Esophagus squamous epithelium (tissue), 5 donors: ENCODE data around the gene AMPD2. TPM values are rescaled to one million over a fixed set of nuclear protein-coding genes. Genes with fewer than 3 reads are reported as not detected.

Experiments
- DNase-seq: peaks from one replicate; lab custom pipeline; 2025; lab: John Stamatoyannopoulos, UW
- H3K27ac ChIP-seq, 4 donors: fragments of 200-600 bp; sonication (generic); one replicate each; pipeline ENCODE4 v1.5.1; 2016 to 2019; ENCODE audit warnings: mild to moderate bottlenecking in 1 of 4
- H3K27me3 ChIP-seq, 4 donors: fragments of 200-600 bp; sonication (generic); 1 replicate in 3 of 4; 2 replicates in 1 of 4; pipeline versions ENCODE4 v1.5.1 to v1.6.0; 2017 to 2021; ENCODE audit warnings: antibody characterized with exemption in 1 of 4
- H3K36me3 ChIP-seq, 3 donors: fragments of 200-600 bp; sonication (generic); one replicate each; pipeline ENCODE4 v1.5.1; 2016 to 2019
- H3K4me1 ChIP-seq, 3 donors: fragments of 200-600 bp; sonication (generic); one replicate each; pipeline ENCODE4 v1.5.1; 2017 to 2019
- H3K4me3 ChIP-seq, 4 donors: fragments of 200-600 bp; sonication (generic); 1 replicate in 3 of 4; 2 replicates in 1 of 4; pipeline ENCODE4 v1.5.1; 2016 to 2019; ENCODE audit warnings: mild to moderate bottlenecking in 2 of 4, moderate library complexity in 1 of 4
- H3K9me3 ChIP-seq, 3 donors: fragments of 200-600 bp; sonication (generic); one replicate each; pipeline ENCODE4 v1.5.1; 2016 to 2019
- POLR2A ChIP-seq, 4 donors: fragments of 450-650 bp; IDR thresholded peaks; one replicate each; pipeline ENCODE4 v1.6.1; 2017; ENCODE audit warnings: antibody characterized with exemption in 4 of 4, mild to moderate bottlenecking in 4 of 4, moderate library complexity in 3 of 4
- WGBS, 2 donors: methylation state at CpG; one replicate each; pipeline ENCODE4 v1.1.5; 2018; 5-methylcytosine and 5-hydroxymethylcytosine counted together
- intact Hi-C: fragments of 100-400 bp; cut with DNase I; formaldehyde crosslinking; loops from one replicate; pipeline ENCODE4 v1.15.0; 2022
- total RNA-seq, 4 donors: library from RNA; depleted of rRNA; stranded (reverse); fragments of >200 nt; gene quantifications; one replicate each; pipeline ENCODE4 v1.1.0, GENCODE V29; 2016
- TF ChIP-seq, protein P1 (sequence below), 6 experiments: fragments of 450-650 bp in 4 of 6; fragments of 200-600 bp in 2 of 6; sonication (generic) in 2 of 6; IDR thresholded peaks; one replicate each; pipeline ENCODE4 v1.5.1; 2016 to 2019; ENCODE audit warnings: antibody characterized with exemption in 6 of 6, mild to moderate bottlenecking in 4 of 6, moderate library complexity in 4 of 6
- donor health status: DM: yes; HTN: yes; CAD: no.

AMPD2 gene
- total RNA-seq, 4 donors from 2014 or later, result 18.5 to 51.5 (median 24.4) TPM

DNA sequence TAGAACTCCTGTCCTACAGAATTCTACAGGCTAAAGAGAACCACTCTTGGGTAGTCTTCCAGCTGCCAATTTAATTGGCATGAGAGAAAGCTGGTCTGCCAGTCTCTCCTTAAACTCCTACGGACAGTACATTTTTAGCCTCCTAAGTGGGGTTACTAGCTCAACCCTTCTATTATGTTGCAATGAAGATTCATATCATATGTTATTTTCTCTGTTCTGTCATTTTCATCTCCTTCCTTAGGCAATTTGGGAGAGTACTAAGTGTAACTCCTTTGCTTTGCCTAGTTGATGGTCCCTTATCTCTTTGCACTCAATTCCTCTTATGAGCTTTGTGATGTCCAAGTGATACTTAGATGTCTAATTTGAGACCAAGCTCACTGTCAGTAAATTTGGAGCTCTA, 14.3 kb upstream of the AMPD2 start:
- no peak for DNase-seq
- H3K27me3 ChIP-seq, result no peaks in the 10 kb centered on the region
- intact Hi-C loops, result no loop called here
- peaks cover 0 to 15% (median 0%) of the 10 kb centered on the region in 3 donors for H3K36me3 ChIP-seq
- no peak overlapping the region for H3K4me3 ChIP-seq
- 94 to 100% methylated on average over 1 of the region's 1 CpG for WGBS, 2 donors
- H3K4me1 ChIP-seq, result no peaks in the 10 kb centered on the region
- H3K27ac ChIP-seq, result no peak overlapping the region
- TF ChIP-seq, protein P1, sequence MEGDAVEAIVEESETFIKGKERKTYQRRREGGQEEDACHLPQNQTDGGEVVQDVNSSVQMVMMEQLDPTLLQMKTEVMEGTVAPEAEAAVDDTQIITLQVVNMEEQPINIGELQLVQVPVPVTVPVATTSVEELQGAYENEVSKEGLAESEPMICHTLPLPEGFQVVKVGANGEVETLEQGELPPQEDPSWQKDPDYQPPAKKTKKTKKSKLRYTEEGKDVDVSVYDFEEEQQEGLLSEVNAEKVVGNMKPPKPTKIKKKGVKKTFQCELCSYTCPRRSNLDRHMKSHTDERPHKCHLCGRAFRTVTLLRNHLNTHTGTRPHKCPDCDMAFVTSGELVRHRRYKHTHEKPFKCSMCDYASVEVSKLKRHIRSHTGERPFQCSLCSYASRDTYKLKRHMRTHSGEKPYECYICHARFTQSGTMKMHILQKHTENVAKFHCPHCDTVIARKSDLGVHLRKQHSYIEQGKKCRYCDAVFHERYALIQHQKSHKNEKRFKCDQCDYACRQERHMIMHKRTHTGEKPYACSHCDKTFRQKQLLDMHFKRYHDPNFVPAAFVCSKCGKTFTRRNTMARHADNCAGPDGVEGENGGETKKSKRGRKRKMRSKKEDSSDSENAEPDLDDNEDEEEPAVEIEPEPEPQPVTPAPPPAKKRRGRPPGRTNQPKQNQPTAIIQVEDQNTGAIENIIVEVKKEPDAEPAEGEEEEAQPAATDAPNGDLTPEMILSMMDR (IDR thresholded peaks at IDR 0.05), result no peak
- TF ChIP-seq POLR2A (IDR thresholded peaks at IDR 0.05), result no peak
- H3K9me3 ChIP-seq, result no peaks in the 10 kb centered on the region

DNA sequence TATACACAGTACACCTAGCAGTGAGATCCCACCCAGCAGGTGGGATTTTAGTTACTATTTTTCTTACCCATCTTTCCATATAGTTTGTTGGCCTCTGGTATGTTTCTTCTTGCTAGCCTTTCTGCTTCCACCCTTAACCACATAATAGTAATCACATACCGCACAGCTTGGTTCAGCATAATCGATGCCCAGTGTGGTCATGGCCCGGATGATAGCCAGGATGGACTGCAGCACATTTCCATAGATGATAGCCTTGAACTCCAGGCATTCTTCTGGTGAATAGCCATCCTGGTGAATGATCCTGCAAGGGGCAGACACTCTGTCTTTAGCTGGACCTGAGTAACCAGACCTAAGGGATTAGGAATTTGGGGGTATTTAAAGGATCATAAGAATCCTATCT, 9.8 kb upstream of the AMPD2 start:
- intact Hi-C loops, result no loop called here
- H3K9me3 ChIP-seq, result no peaks in the 10 kb centered on the region
- 93% methylated on average over 3 of the region's 3 CpGs for WGBS, 2 donors
- TF ChIP-seq POLR2A (IDR thresholded peaks at IDR 0.05), result no peak
- TF ChIP-seq, protein P1 (IDR thresholded peaks at IDR 0.05), result no peak
- peaks cover 0 to 13% (median 0%) of the 10 kb centered on the region in 3 donors for H3K36me3 ChIP-seq
- H3K4me3 ChIP-seq, result no peak overlapping the region
- H3K27ac ChIP-seq, result no peak overlapping the region
- no peak for DNase-seq
- H3K4me1 ChIP-seq, result no peaks in the 10 kb centered on the region
- no peaks in the 10 kb centered on the region for H3K27me3 ChIP-seq

DNA sequence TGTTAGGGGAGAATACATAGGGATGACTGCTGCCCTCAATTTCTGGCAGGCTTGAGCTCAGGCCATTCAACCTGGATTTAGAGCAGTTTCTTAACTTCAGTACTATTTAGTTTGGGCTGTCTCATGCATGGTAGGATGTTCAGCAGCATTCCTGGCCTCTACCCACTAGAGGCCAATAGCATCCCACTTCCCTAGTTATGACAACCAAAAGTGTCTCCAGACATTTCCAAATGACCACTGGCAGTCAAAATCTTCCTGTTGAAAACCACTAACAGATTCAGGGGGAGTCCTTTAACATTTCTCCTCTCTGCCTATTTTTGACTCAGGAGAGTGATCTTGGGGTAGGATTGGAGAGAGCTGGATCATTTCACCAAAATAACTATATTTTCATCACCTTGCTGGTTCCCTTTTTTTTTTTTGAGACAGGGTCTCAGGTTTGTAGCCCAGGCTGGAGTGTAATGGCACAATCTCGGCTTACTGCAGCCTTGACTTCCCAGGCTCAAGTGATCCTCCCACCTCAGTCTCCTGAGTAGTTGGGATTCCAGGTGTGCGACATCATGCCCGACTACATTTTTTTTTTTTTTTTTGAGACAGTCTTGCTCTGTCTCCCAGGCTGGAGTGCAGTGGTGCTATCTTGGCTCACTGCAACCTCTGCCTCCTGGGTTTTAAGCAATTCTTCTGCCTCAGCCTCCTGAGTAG, 8.9 kb upstream of the AMPD2 start:
- no peak for DNase-seq
- Histone ChIP-seq H3K9me3 (no peaks in the 10 kb centered on the region), H3K36me3 (peaks cover 0 to 4% (median 0%) of the 10 kb centered on the region in 3 donors), H3K27ac (no peak overlapping the region), H3K4me1 (no peaks in the 10 kb centered on the region), H3K27me3 (no peaks in the 10 kb centered on the region), H3K4me3 (no peak overlapping the region)
- 57 to 71% methylated on average over 3 of the region's 3 CpGs for WGBS, 2 donors
- TF ChIP-seq, protein P1 (IDR thresholded peaks at IDR 0.05), result no peak
- intact Hi-C loops, result no loop called here

DNA sequence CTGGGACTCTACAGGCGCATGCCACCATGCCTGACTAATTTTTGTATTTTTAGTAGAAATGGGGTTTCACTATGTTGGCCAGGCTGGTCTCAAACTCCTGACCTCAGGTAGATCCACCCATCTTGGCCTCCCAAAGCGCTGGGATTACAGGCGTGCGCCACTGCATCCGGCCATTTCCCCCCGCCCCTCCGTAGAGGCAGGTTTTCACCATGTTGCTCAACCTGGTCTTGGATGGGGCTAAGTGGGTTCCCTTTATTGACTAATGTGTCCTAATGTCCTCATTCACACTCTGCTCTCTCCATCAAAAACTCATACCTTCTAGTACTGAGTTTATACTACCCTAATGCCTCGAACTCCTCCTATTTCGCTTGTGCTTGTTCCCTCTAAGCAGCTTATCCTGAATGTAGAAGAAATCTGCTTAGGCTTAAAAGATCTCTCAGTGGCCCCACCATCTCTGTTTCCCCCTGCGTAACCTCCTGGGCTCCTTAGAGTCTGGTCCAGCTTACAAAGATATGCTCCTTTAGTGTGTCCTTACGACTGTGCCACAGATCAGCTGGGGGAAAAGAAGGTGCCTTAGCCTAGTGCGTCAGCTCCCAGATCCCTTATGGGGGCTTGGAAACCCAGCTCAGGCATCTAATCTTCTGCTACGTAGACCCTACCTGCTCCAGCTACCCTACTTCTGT, 8.2 kb upstream of the AMPD2 start:
- H3K4me3 ChIP-seq, result no peak overlapping the region
- 97% methylated on average over 13 of the region's 13 CpGs for WGBS, 2 donors
- H3K27me3 ChIP-seq, result no peaks in the 10 kb centered on the region
- no peak overlapping the region for H3K27ac ChIP-seq
- H3K36me3 ChIP-seq, result no peaks in the 10 kb centered on the region
- DNase-seq, result no peak
- TF ChIP-seq, protein P1 (IDR thresholded peaks at IDR 0.05), result no peak
- no peak for TF ChIP-seq POLR2A (IDR thresholded peaks at IDR 0.05)
- H3K4me1 ChIP-seq, result peaks cover 0 to 1% (median 0%) of the 10 kb centered on the region in 3 donors
- no peaks in the 10 kb centered on the region for H3K9me3 ChIP-seq
- intact Hi-C loops, result no loop called here
